Right atrium auricular region (tissue), 2 donors: ENCODE results near the gene CDCP2. TPM values are rescaled to one million over a fixed set of nuclear protein-coding genes. Genes with fewer than 3 reads are reported as not detected.

ENCODE experiments used
- DNase-seq: peaks from one replicate; pipeline ENCODE4 v3.0.0-alpha.2; 2019; ENCODE audit warnings: low spot score
- H3K27ac ChIP-seq, 2 donors: fragments of 200-600 bp; sonication (generic); 1 replicate in 1 of 2; 2 replicates in 1 of 2; pipeline ENCODE4 v1.5.1; 2016 to 2019
- H3K27me3 ChIP-seq, 2 donors: fragments of 200-600 bp; sonication (generic); one replicate each; pipeline versions ENCODE4 v1.5.1 to v1.6.0; 2017 to 2019
- H3K36me3 ChIP-seq: fragments of 200-600 bp; sonication (generic); one replicate; pipeline ENCODE4 v1.5.1; 2016
- H3K4me1 ChIP-seq, 2 donors: fragments of 200-600 bp; sonication (generic); one replicate each; pipeline versions ENCODE4 v1.5.1 to v1.6.0; 2017 to 2019
- H3K4me3 ChIP-seq, 2 donors: fragments of 200-600 bp; sonication (generic); 1 replicate in 1 of 2; 2 replicates in 1 of 2; pipeline ENCODE4 v1.5.1; 2017 to 2019; ENCODE audit warnings: mild to moderate bottlenecking in 1 of 2, moderate library complexity in 1 of 2
- H3K9me3 ChIP-seq, 2 donors: fragments of 200-600 bp; sonication (generic); one replicate each; pipeline ENCODE4 v1.5.1; 2019
- CTCF ChIP-seq, 2 donors: fragments of 200-600 bp; sonication (generic); IDR thresholded peaks; one replicate each; pipeline ENCODE4 v1.5.1; 2019; ENCODE audit warnings: antibody characterized with exemption in 2 of 2
- total RNA-seq, 2 donors: library from RNA; depleted of rRNA; stranded (reverse); fragments of >200 nt; gene quantifications; one replicate each; pipeline ENCODE4 v1.1.0, GENCODE V29; 2016

The CDCP2 gene
- total RNA-seq, 2 donors from 2014 or later: not detected

DNA sequence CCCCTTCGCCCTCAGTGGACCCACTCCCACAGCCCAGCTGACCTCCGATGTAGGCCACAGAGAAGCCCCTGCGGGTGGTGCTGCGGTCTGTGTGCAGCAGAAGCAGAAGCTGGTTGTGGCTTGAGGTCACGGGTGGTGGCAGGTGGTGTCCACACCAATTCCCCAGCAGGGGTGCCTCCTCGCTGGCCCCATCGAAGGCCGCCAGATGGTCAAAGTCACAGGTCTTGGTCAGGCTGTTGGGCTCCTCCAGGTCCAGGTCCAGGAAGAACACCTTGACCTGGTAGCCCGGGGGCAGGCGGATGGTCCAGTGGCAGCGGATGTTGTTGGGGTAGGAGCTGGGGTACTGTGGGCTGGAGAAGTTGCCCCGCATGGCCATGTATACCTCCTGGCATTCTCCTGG, 13.1 kb downstream of the CDCP2 start:
- no peak for TF ChIP-seq CTCF (IDR thresholded peaks at IDR 0.05)
- Histone ChIP-seq H3K36me3 (no peaks in the 10 kb centered on the region), H3K27ac (no peak overlapping the region), H3K27me3 (no peaks in the 10 kb centered on the region), H3K9me3 (no peaks in the 10 kb centered on the region), H3K4me1 (no peaks in the 10 kb centered on the region), H3K4me3 (no peak overlapping the region)
- no peak for DNase-seq

- no peak overlapping the region for H3K27ac ChIP-seq
- no peak overlapping the region for H3K4me3 ChIP-seq
- no peaks in the 10 kb centered on the region for H3K9me3 ChIP-seq
- no peaks in the 10 kb centered on the region for H3K27me3 ChIP-seq
- TF ChIP-seq CTCF (IDR thresholded peaks at IDR 0.05): no peak
- no peak for DNase-seq
- no peaks in the 10 kb centered on the region for H3K4me1 ChIP-seq
- H3K36me3 ChIP-seq: no peaks in the 10 kb centered on the region
Measured at GRCh38 chr1:54138994-54139393, 13.8 kb downstream of the CDCP2 start.

- H3K9me3 ChIP-seq: no peaks in the 10 kb centered on the region
- no peak for DNase-seq
- no peaks in the 10 kb centered on the region for H3K36me3 ChIP-seq
- TF ChIP-seq CTCF (IDR thresholded peaks at IDR 0.05): no peak
- no peaks in the 10 kb centered on the region for H3K27me3 ChIP-seq
- H3K4me1 ChIP-seq: no peaks in the 10 kb centered on the region
- H3K4me3 ChIP-seq: no peak overlapping the region
- no peak overlapping the region for H3K27ac ChIP-seq
Measured at GRCh38 chr1:54137534-54138061, 15.2 kb downstream of the CDCP2 start.

- Histone ChIP-seq H3K27ac (no peak overlapping the region), H3K27me3 (no peaks in the 10 kb centered on the region), H3K4me1 (no peaks in the 10 kb centered on the region), H3K36me3 (no peaks in the 10 kb centered on the region), H3K9me3 (no peaks in the 10 kb centered on the region), H3K4me3 (no peak overlapping the region)
- no peak for TF ChIP-seq CTCF (IDR thresholded peaks at IDR 0.05)
- no peak for DNase-seq
Measured at GRCh38 chr1:54136963-54137533, 15.8 kb downstream of the CDCP2 start.

GRCh38 chr1:54136269-54136896, 16.4 kb downstream of the CDCP2 start:
- Histone ChIP-seq H3K4me3 (no peak overlapping the region), H3K27me3 (no peaks in the 10 kb centered on the region), H3K36me3 (no peaks in the 10 kb centered on the region), H3K9me3 (no peaks in the 10 kb centered on the region), H3K4me1 (no peaks in the 10 kb centered on the region), H3K27ac (no peak overlapping the region)
- TF ChIP-seq CTCF (IDR thresholded peaks at IDR 0.05): no peak
- no peak for DNase-seq
